B cell (primary cell): ENCODE measurements around the gene TRIM9. TPM values are rescaled to one million over a fixed set of nuclear protein-coding genes. Genes with fewer than 3 reads are reported as not detected.

Source experiments
- ATAC-seq: fragments of 200-7000 bp; cut with Tn5 transposase; one replicate; pipeline ENCODE4 v1.10.0; 2021; ENCODE audit warnings: low read depth, mild to moderate bottlenecking, moderate number of reproducible peaks, moderate library complexity
- CTCF ChIA-PET: fragments of 350-600 bp; sonication (Branson Sonifier 250); formaldehyde crosslinking; loops from one replicate; lab custom pipeline; 2021; ENCODE audit warnings: antibody characterized with exemption, inconsistent platforms; lab: Charles Lee
- POLR2A ChIA-PET: fragments of 350-600 bp; sonication (Branson Sonifier 250); formaldehyde crosslinking; loops from one replicate; lab custom pipeline; 2021; ENCODE audit warnings: antibody characterized with exemption; lab: Charles Lee
- DNase-seq: peaks from one replicate; pipeline ENCODE4 v3.0.0; 2013
- H2AFZ ChIP-seq: 2 replicates; pipeline ENCODE4 v1.6.1; 2012; ENCODE audit warnings: mild to moderate bottlenecking, low read depth, low read length; ENCODE audit not compliant: insufficient read depth, poor library complexity, severe bottlenecking
- H3K27ac ChIP-seq, 2 donors: 1 replicate in 1 of 2; 2 replicates in 1 of 2; pipeline ENCODE4 v1.5.1; 2012 to 2013; ENCODE audit warnings: low read length in 2 of 2, mild to moderate bottlenecking in 2 of 2, moderate library complexity in 1 of 2
- H3K27me3 ChIP-seq, 4 experiments: fragments of 200-600 bp in 1 of 4; sonication (generic) in 1 of 4; replicated peaks in 1 of 4; 1 replicate in 2 of 4; 2 replicates in 2 of 4; pipeline versions ENCODE4 v1.6.1 to v1.7.0; 2013 to 2016; ENCODE audit warnings: low read length in 3 of 4, mild to moderate bottlenecking in 2 of 4, mixed read lengths in 1 of 4, moderate library complexity in 1 of 4; ENCODE audit not compliant: insufficient read depth in 4 of 4, control insufficient read depth in 3 of 4; ENCODE audit errors: control extremely low read depth in 1 of 4
- H3K36me3 ChIP-seq, 2 experiments: replicated peaks in 1 of 2; 1 replicate in 1 of 2; 2 replicates in 1 of 2; pipeline versions ENCODE4 v1.6.1 to v1.7.1; 2013; ENCODE audit warnings: low read length in 1 of 2; ENCODE audit not compliant: insufficient read depth in 2 of 2, control insufficient read depth in 1 of 2; ENCODE audit errors: control extremely low read depth in 1 of 2, extremely low read depth in 1 of 2
- H3K4me1 ChIP-seq, 2 donors: fragments of 200-600 bp in 1 of 2; sonication (generic) in 1 of 2; 1 replicate in 1 of 2; 2 replicates in 1 of 2; pipeline versions ENCODE4 v1.5.1 to v1.6.1; 2013 to 2017; ENCODE audit warnings: low read length in 2 of 2; ENCODE audit not compliant: control insufficient read depth in 2 of 2, insufficient read depth in 2 of 2
- H3K4me2 ChIP-seq: replicated peaks from 2 replicates; pipeline ENCODE3; 2012; ENCODE audit warnings: mild to moderate bottlenecking, low read depth, low read length; ENCODE audit not compliant: poor library complexity, severe bottlenecking
- H3K4me3 ChIP-seq, 5 experiments: fragments of 200-600 bp in 1 of 5; sonication (generic) in 1 of 5; 1 replicate in 3 of 5; 2 replicates in 2 of 5; pipeline versions ENCODE4 v1.5.1 to v1.7.0; 2011 to 2016; ENCODE audit warnings: low read length in 4 of 5, mild to moderate bottlenecking in 4 of 5, low read depth in 2 of 5, control low read depth in 1 of 5, moderate library complexity in 1 of 5; ENCODE audit not compliant: insufficient read depth in 1 of 5; ENCODE audit errors: control extremely low read depth in 1 of 5, extremely low read depth in 1 of 5
- H3K79me2 ChIP-seq: fragments of 200-600 bp; sonication (generic); one replicate; pipeline ENCODE4 v1.6.0; 2016; ENCODE audit warnings: low read length; ENCODE audit not compliant: control insufficient read depth, insufficient read depth
- H3K9ac ChIP-seq: fragments of 200-600 bp; sonication (generic); 2 replicates; pipeline ENCODE4 v1.6.1; 2017; ENCODE audit warnings: mild to moderate bottlenecking, low read length, moderate library complexity
- H3K9me3 ChIP-seq, 3 donors: one replicate each; pipeline versions ENCODE4 v1.6.1 to v1.7.1; 2013; ENCODE audit warnings: low read length in 2 of 3; ENCODE audit not compliant: control insufficient read depth in 2 of 3, insufficient read depth in 1 of 3; ENCODE audit errors: control extremely low read depth in 1 of 3
- H4K20me1 ChIP-seq: 2 replicates; pipeline ENCODE4 v1.6.0; 2012; ENCODE audit warnings: mild to moderate bottlenecking, low read length; ENCODE audit not compliant: insufficient read depth, control insufficient read depth, poor library complexity, severe bottlenecking
- H3K27ac Mint-ChIP-seq: one replicate; pipeline ENCODE4 v1.8.0; 2021; ENCODE audit warnings: mixed read lengths
- H3K27me3 Mint-ChIP-seq: one replicate; pipeline ENCODE4 v1.8.0; 2021; ENCODE audit warnings: mixed read lengths
- H3K4me1 Mint-ChIP-seq: one replicate; pipeline ENCODE4 v1.8.0; 2021; ENCODE audit warnings: mixed read lengths
- H3K4me3 Mint-ChIP-seq: one replicate; pipeline ENCODE4 v1.8.0; 2021; ENCODE audit warnings: mixed read lengths
- H3K9me3 Mint-ChIP-seq: one replicate; pipeline ENCODE4 v1.8.0; 2022; ENCODE audit warnings: mixed read lengths; ENCODE audit not compliant: insufficient read depth
- CTCF ChIP-seq: fragments of 200-600 bp; IDR thresholded peaks from one replicate; pipeline ENCODE4 v1.8.0; 2022; ENCODE audit warnings: antibody characterized with exemption, mild to moderate bottlenecking
- EZH2 ChIP-seq: IDR thresholded peaks from 2 replicates; pipeline ENCODE4 v1.6.1; 2012; ENCODE audit warnings: borderline replicate concordance, low read depth, mild to moderate bottlenecking, moderate library complexity, low read length; ENCODE audit not compliant: insufficient read depth, poor library complexity, severe bottlenecking
- WGBS: methylation state at CpG from one replicate; pipeline ENCODE4 v1.1.5; 2013; ENCODE audit warnings: missing lambda C conversion rate; ENCODE audit not compliant: insufficient coverage; 5-methylcytosine and 5-hydroxymethylcytosine counted together
- intact Hi-C: fragments of 100-400 bp; cut with micrococcal nuclease; formaldehyde crosslinking; loops from one replicate; pipeline ENCODE4 v1.10.0; 2022
- polyA plus RNA-seq: library from polyadenylated mRNA; depleted of rRNA; stranded (reverse); fragments of >200 nt; gene quantifications from 2 replicates; pipeline ENCODE4 v1.2.3, GENCODE V29; 2012
- total RNA-seq, 2 donors: library from RNA; stranded (reverse); fragments of 120-200 nt in 1 of 2; gene quantifications; 1 replicate in 1 of 2; 2 replicates in 1 of 2; pipeline versions ENCODE4 v1.2.3 to v1.2.4, GENCODE V29; 2013 to 2022

Gene TRIM9
- total and polyA plus RNA-seq, 2 donors (not counting 1 experiment from before 2014, with no cell fraction given) = 0.24 to 0.32 TPM

GRCh38 chr14:51140856-51141255, 46.0 kb upstream of the TRIM9 start:
- Histone ChIP-seq H3K27me3 (no peaks in the 10 kb centered on the region), H3K4me3 (no peak overlapping the region), H3K4me2 (no peak overlapping the region), H3K9me3 (no peaks in the 10 kb centered on the region), H2AFZ (no peak overlapping the region), H3K4me1 (no peaks in the 10 kb centered on the region), H3K27ac (no peak overlapping the region), H3K79me2 (no peaks in the 10 kb centered on the region), H4K20me1 (no peaks in the 10 kb centered on the region), H3K36me3 (no peaks in the 10 kb centered on the region), H3K9ac (no peak overlapping the region)
- Mint-ChIP-seq H3K4me1 (no peaks in the 10 kb centered on the region), H3K4me3 (no peak overlapping the region), H3K9me3 (peaks cover 3% of the 10 kb centered on the region), H3K27me3 (no peaks in the 10 kb centered on the region), H3K27ac (no peak overlapping the region)
- CTCF ChIA-PET = no interaction called here
- no peak for DNase-seq
- no peak for ATAC-seq
- no peak for TF ChIP-seq CTCF
- TF ChIP-seq EZH2 = no peak
- POLR2A ChIA-PET = no interaction called here
- no CpG with 5 or more reads among the region's 4 CpGs for WGBS
- intact Hi-C loops = no loop called here

- H2AFZ ChIP-seq = no peak overlapping the region
- DNase-seq (no peak), ATAC-seq (no peak)
- H3K27me3 ChIP-seq = no peaks in the 10 kb centered on the region
- H3K4me1 ChIP-seq = no peaks in the 10 kb centered on the region
- Mint-ChIP-seq H3K27ac (no peak overlapping the region), H3K27me3 (no peaks in the 10 kb centered on the region), H3K9me3 (peaks cover 4% of the 10 kb centered on the region), H3K4me3 (no peak overlapping the region), H3K4me1 (no peaks in the 10 kb centered on the region)
- CTCF ChIA-PET = no interaction called here
- POLR2A ChIA-PET = no interaction called here
- 63% methylated on average over 2 of the region's 5 CpGs for WGBS
- no peaks in the 10 kb centered on the region for H4K20me1 ChIP-seq
- H3K9ac ChIP-seq = no peak overlapping the region
- no peaks in the 10 kb centered on the region for H3K79me2 ChIP-seq
- H3K36me3 ChIP-seq = no peaks in the 10 kb centered on the region
- no peaks in the 10 kb centered on the region for H3K9me3 ChIP-seq
- H3K4me2 ChIP-seq = no peak overlapping the region
- intact Hi-C loops = no loop called here
- H3K4me3 ChIP-seq = no peak overlapping the region
- TF ChIP-seq EZH2 (no peak), CTCF (no peak)
- no peak overlapping the region for H3K27ac ChIP-seq
Observed at GRCh38 chr14:51140338-51140737, 45.4 kb upstream of the TRIM9 start.
